ENCODE data around the gene AS3MT. TPM values are rescaled to one million over a fixed set of nuclear protein-coding genes. Genes with fewer than 3 reads are reported as not detected.
A peak's percentile ranks its signal among the peaks of the same experiment; 100 is the strongest.
"Not testable (repeated sequence)": the region's sequence is repeated elsewhere in the genome, so short reads cannot be mapped to it uniquely, and the experiment has no call there.

AS3MT gene
- 33.3 and 40.3 TPM in 2 replicates for total RNA-seq (ENCODE audit: low replicate concordance)

- TF ChIP-seq EZH2phosphoT487 (IDR thresholded peaks at IDR 0.05): no peak
- TF ChIP-seq EZH2 (IDR thresholded peaks at IDR 0.05): no peak
- no peak for TF ChIP-seq CTCF (IDR thresholded peaks at IDR 0.05)
- Histone ChIP-seq H3K4me1 (peaks cover 15% of the 10 kb centered on the region), H3K9me3 (ENCODE audit: low read depth) (no peaks in the 10 kb centered on the region), H4K20me1 (ENCODE audit: low read depth) (no peaks in the 10 kb centered on the region), H3K4me2 (peak within 1 kb of the TSS; percentile 83), H2AFZ (replicated peaks) (peak within 1 kb of the TSS; percentile 92), H3K79me2 (ENCODE audit: low read depth) (no peaks in the 10 kb centered on the region), H3K36me3 (no peaks in the 10 kb centered on the region), H3K9ac (peak within 1 kb of the TSS; percentile 24), H3K4me3 (peak within 1 kb of the TSS; percentile 58), H3F3A (ENCODE audit: low read depth) (peaks cover 20% of the 10 kb centered on the region), H3K27ac (no peak within 1 kb of the TSS), H3K27me3 (no peaks in the 10 kb centered on the region)
- peak within 1 kb of the TSS; percentile 89 for H3K4me3 Mint-ChIP-seq
- H3K9me3 Mint-ChIP-seq: no peaks in the 10 kb centered on the region
- peaks cover 5% of the 10 kb centered on the region for H3K27me3 Mint-ChIP-seq (ENCODE audit: insufficient read depth, low read depth)
- H3K36me3 Mint-ChIP-seq: peaks cover 8% of the 10 kb centered on the region
- DNase-seq (ENCODE audit: low spot score): peak; percentile 92
- H3K4me1 Mint-ChIP-seq: peaks cover 19% of the 10 kb centered on the region
- H3K27ac Mint-ChIP-seq: peak within 1 kb of the TSS; percentile 95
Measured at GRCh38 chr10:102869258-102870198, at the start of gene AS3MT. Gene AS3MT (plus strand): TSS chr10:102869470. CDS start chr10:102869593, 123 bp downstream.

GRCh38 chr10:102820008-102820407, 49.3 kb upstream of the AS3MT start:
- not testable (repeated sequence) for H3K36me3 Mint-ChIP-seq; H3K4me1 ChIP-seq; H3F3A ChIP-seq (ENCODE audit: low read depth); H3K4me3 ChIP-seq; H3K4me3 Mint-ChIP-seq; H4K20me1 ChIP-seq (ENCODE audit: low read depth); H3K27me3 ChIP-seq; H3K4me2 ChIP-seq; H2AFZ ChIP-seq (replicated peaks); H3K9me3 ChIP-seq (ENCODE audit: low read depth); H3K9me3 Mint-ChIP-seq; H3K36me3 ChIP-seq; H3K4me1 Mint-ChIP-seq; H3K27ac ChIP-seq; H3K9ac ChIP-seq; H3K27me3 Mint-ChIP-seq (ENCODE audit: insufficient read depth, low read depth); DNase-seq (ENCODE audit: low spot score); H3K27ac Mint-ChIP-seq; H3K79me2 ChIP-seq (ENCODE audit: low read depth)

GRCh38 chr10:102822222-102822621, 47.0 kb upstream of the AS3MT start:
- Mint-ChIP-seq H3K27ac (no peak overlapping the region), H3K27me3 (ENCODE audit: insufficient read depth, low read depth) (peaks cover 2% of the 10 kb centered on the region), H3K4me3 (no peak overlapping the region), H3K9me3 (peaks cover 5% of the 10 kb centered on the region), H3K4me1 (no peaks in the 10 kb centered on the region), H3K36me3 (no peaks in the 10 kb centered on the region)
- Histone ChIP-seq H3K4me2 (no peak overlapping the region), H3K79me2 (ENCODE audit: low read depth) (no peaks in the 10 kb centered on the region), H3K4me1 (no peaks in the 10 kb centered on the region), H3K27ac (no peak overlapping the region), H3K27me3 (no peaks in the 10 kb centered on the region), H3K9ac (no peak overlapping the region), H3K9me3 (ENCODE audit: low read depth) (no peaks in the 10 kb centered on the region), H3K4me3 (no peak overlapping the region), H3K36me3 (no peaks in the 10 kb centered on the region), H2AFZ (replicated peaks) (no peak overlapping the region), H4K20me1 (ENCODE audit: low read depth) (no peaks in the 10 kb centered on the region), H3F3A (ENCODE audit: low read depth) (no peaks in the 10 kb centered on the region)
- TF ChIP-seq CTCF (IDR thresholded peaks at IDR 0.05) (no peak), EZH2 (IDR thresholded peaks at IDR 0.05) (no peak), EZH2phosphoT487 (IDR thresholded peaks at IDR 0.05) (no peak)
- DNase-seq (ENCODE audit: low spot score): no peak

- peaks cover 2% of the 10 kb centered on the region for H3K27me3 Mint-ChIP-seq (ENCODE audit: insufficient read depth, low read depth)
- H3K79me2 ChIP-seq (ENCODE audit: low read depth): no peaks in the 10 kb centered on the region
- H3K36me3 ChIP-seq: no peaks in the 10 kb centered on the region
- H3K9ac ChIP-seq: no peak overlapping the region
- H3K27me3 ChIP-seq: no peaks in the 10 kb centered on the region
- H3K4me3 Mint-ChIP-seq: no peak overlapping the region
- no peaks in the 10 kb centered on the region for H3K9me3 ChIP-seq (ENCODE audit: low read depth)
- H3K36me3 Mint-ChIP-seq: no peaks in the 10 kb centered on the region
- DNase-seq (ENCODE audit: low spot score): no peak
- H3K27ac ChIP-seq: no peak overlapping the region
- H3F3A ChIP-seq (ENCODE audit: low read depth): no peaks in the 10 kb centered on the region
- no peak overlapping the region for H3K4me3 ChIP-seq
- H3K27ac Mint-ChIP-seq: no peak overlapping the region
- H3K4me2 ChIP-seq: no peak overlapping the region
- no peak overlapping the region for H2AFZ ChIP-seq (replicated peaks)
- TF ChIP-seq EZH2phosphoT487 (IDR thresholded peaks at IDR 0.05) (no peak), EZH2 (IDR thresholded peaks at IDR 0.05) (no peak), CTCF (IDR thresholded peaks at IDR 0.05) (no peak)
- no peaks in the 10 kb centered on the region for H4K20me1 ChIP-seq (ENCODE audit: low read depth)
- peaks cover 5% of the 10 kb centered on the region for H3K9me3 Mint-ChIP-seq
- H3K4me1 ChIP-seq: no peaks in the 10 kb centered on the region
- H3K4me1 Mint-ChIP-seq: peaks cover 2% of the 10 kb centered on the region
Measured at GRCh38 chr10:102824664-102825063, 44.6 kb upstream of the AS3MT start.

All from neural progenitor cell (in vitro differentiated cells).